MG63 (cell line): Measurements from ENCODE around the gene FAHD1. TPM values are rescaled to one million over a fixed set of nuclear protein-coding genes. Genes with fewer than 3 reads are reported as not detected.

Experiments
- DNase-seq: peaks from one replicate; pipeline ENCODE4 v3.0.0-alpha.2; 2020
- H3K27me3 ChIP-seq: fragments of 250-450 bp; sonication (Bioruptor Pico); 2 replicates; pipeline ENCODE4 v1.5.1; 2020; ENCODE audit warnings: mild to moderate bottlenecking, moderate library complexity
- H3K36me3 ChIP-seq: fragments of 250-450 bp; sonication (Bioruptor Pico); 2 replicates; pipeline ENCODE4 v1.5.1; 2020; ENCODE audit warnings: mild to moderate bottlenecking, moderate library complexity
- H3K4me3 ChIP-seq: fragments of 250-450 bp; sonication (Bioruptor Pico); 2 replicates; pipeline ENCODE4 v1.5.1; 2020; ENCODE audit warnings: mild to moderate bottlenecking, moderate library complexity
- H3K9me3 ChIP-seq: fragments of 250-450 bp; sonication (Bioruptor Pico); 2 replicates; pipeline ENCODE4 v1.5.1; 2020; ENCODE audit warnings: mild to moderate bottlenecking, moderate library complexity
- total RNA-seq: library from RNA; depleted of rRNA; stranded (reverse); fragments of >200 nt; shearing (Covaris generic); gene quantifications from 2 replicates; pipeline ENCODE4 v1.2.3, GENCODE V29; 2014; ENCODE audit warnings: low replicate concordance

Gene FAHD1
- total RNA-seq, 1 experiment from 2014 or later: 35.4 TPM

DNA sequence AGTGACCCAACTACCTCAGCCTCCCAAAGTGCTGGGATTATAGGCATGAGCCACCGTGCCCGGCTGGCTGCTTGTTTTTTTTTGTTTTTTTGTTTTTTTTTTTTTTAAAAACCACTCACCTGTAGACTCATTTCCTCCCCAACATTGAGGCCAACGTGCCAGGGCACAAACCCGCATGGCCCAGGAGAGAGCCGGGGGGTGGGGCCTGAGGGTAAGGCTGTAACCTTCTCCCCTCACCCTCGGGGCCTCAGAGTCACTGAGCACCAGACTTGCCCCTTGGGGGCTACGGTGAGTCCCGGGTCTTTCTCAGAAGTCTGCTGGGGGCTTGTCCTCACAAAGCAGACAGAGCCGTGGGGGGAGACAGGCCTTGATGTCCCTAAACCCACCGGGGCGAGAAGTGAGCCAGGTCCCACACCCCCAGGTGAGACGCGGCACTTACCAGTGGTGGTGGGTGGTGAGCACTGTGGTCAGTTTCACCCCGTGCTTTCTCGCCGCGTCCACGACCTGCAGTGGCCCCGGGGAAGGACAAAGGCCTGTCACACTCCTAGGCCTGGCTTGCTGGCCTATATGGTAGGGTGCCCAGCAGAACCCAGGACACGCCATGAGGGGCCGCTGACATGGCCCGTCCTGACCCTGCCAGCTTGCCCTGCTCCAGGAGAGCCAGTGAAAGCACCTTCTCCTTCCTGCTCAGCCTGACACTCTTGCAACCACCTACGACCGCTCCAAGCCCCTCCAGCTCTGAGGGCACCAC is 5.0 kb upstream of the FAHD1 start:
- H3K27me3 ChIP-seq: no peaks in the 10 kb centered on the region
- no peaks in the 10 kb centered on the region for H3K9me3 ChIP-seq
- DNase-seq: no peak
- peaks cover 10% of the 10 kb centered on the region for H3K36me3 ChIP-seq
- H3K4me3 ChIP-seq: no peak overlapping the region

DNA sequence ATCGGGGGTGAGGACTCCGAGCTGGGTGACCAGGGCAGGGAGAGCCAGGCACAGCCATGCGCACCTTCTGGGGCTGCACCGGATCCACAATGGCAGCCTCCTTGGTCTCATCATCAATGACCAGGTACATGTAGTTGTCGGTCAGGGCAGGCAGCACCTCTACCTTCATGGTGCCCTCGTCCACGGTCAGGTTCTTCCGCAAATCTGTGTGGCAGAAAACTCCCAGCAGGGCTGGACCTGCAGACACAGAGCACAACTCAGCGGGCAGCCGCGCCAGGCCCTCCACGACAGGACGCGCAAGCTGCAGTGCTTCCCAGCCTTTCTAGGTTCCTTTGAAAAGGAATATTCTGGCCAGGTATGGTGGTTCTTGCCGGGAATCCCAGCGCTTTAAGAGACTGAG is 4.2 kb upstream of the FAHD1 start:
- H3K9me3 ChIP-seq: no peaks in the 10 kb centered on the region
- DNase-seq: no peak
- H3K4me3 ChIP-seq: no peak overlapping the region
- H3K36me3 ChIP-seq: peaks cover 6% of the 10 kb centered on the region
- H3K27me3 ChIP-seq: no peaks in the 10 kb centered on the region

DNA sequence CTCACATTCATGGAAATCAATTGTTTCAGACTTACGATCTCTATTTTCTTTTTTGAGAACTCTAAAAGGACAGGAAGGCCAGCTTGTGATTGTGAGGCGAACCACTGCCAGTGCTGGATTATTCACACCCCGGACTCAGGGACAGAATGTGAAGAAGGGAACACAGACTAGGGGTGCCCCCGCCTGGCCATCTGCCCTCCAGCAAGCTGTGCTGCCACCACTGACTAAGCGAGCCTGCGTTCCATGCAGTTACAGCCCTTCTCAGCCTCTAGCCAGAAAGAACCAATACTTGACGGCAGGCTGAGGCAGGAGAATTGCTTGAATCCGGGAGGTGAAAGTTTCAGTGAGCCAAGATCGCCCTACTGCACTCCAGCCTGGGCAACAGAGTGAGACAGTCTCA is 3.2 kb upstream of the FAHD1 start:
- DNase-seq: peak; percentile 36
- H3K4me3 ChIP-seq: no peak overlapping the region
- no peaks in the 10 kb centered on the region for H3K9me3 ChIP-seq
- H3K27me3 ChIP-seq: no peaks in the 10 kb centered on the region
- peaks cover 10% of the 10 kb centered on the region for H3K36me3 ChIP-seq

DNA sequence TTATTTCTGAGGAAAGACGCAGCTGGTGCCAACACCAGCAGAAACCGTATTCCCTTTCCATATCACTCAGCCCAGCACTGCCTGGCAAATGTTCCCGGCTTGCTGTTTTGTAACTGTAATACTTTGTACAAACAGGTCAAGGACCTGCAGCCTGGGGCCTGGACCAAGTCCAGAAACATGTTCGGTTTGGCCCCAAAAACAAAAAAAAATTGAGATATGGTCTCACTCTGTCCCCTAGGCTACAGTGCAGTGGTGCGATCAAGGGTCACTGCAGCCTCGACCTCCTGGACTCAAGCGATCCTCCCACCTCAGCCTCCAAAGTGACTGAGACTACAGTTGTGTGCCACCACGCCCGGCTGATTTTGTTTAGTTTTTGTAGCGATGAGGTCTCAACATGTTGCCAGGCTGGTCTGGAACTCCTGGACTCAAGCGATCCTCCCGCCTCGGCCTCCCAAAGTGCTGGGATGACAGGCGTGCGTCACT is 1.6 kb upstream of the FAHD1 start:
- Histone ChIP-seq H3K4me3 (peak overlapping the region; percentile 43), H3K27me3 (no peaks in the 10 kb centered on the region), H3K9me3 (no peaks in the 10 kb centered on the region), H3K36me3 (peaks cover 23% of the 10 kb centered on the region)
- no peak for DNase-seq

DNA sequence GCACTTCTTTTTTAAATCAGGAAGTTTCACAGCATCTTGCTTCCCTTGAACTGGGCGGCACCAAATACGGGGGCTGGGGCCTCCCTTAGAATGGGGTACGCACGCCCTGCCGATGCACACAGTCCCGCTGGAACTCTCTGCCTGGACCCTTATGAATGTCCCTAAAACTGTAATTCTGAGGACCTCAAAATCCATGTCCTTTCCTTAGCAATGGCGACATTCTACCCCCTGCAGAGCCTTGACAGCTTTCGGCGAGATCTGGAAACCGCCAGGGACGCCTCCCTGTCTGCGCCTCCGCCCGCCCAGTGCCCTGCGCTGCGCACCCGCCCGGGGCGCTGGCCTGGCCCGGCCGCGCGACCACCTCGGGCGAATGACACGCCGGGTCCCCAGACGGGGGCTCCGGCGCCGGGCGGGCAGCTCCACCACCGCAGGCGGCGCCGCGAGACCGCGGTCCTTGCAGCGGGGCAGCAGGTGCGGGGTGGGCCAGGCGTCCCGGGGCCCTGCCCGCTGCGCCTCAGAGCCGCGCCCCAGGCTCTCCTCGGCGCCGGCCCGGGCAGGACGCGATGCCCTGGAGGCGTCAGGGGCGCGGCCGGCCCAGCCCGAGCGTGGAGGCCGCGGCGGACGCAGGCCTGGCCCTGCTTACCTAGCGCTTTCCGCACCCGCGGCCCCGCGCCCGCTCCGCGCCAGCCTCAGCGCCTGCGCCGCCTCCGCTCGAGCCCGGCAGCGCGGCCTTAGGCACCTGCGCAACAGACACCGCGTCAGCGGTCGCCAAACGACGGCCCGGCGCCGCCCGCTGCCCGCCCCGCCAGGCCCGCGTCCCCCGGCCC is 929 bp upstream of the FAHD1 start:
- H3K36me3 ChIP-seq: peaks cover 25% of the 10 kb centered on the region
- H3K27me3 ChIP-seq: no peaks in the 10 kb centered on the region
- DNase-seq: peak; percentile 14
- no peaks in the 10 kb centered on the region for H3K9me3 ChIP-seq
- H3K4me3 ChIP-seq: peak overlapping the region; percentile 43

DNA sequence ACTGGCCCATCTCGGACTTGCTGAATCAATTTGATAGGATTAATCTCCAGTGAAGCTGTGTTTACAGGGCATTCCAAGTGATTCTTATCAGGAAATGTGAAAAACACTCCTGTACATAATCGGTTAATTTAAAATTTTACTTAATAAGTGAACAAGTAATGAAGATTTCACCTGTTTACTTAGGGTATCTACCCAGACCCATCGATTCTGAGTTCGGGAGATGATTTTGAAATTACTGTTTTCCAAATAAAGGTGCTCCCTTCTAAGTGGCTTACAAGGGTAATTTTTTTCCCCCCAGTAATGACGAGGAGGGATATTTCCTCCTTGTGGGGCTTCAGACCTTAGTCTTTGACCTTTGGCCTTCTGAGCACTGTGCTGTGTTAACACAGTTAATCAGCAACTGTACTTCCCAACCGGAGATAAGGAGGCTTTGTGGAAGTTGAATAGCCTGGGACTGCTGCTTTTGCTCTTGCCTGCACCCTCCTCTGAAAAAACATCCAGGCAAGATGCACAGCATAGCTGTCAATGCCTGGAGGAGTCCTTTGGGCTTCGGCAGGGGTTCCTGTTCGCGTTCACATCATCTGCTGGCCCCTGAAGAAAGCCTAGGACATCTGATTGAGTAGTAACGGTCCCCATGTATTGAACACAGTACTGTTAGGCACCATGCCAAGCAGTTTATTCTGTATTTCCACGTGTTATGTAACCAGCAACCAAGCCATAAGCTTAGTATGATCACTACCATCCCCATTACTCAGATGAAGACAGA is 1.8 kb downstream of the FAHD1 start:
- H3K36me3 ChIP-seq: peaks cover 19% of the 10 kb centered on the region
- H3K27me3 ChIP-seq: no peaks in the 10 kb centered on the region
- H3K9me3 ChIP-seq: no peaks in the 10 kb centered on the region
- peak overlapping the region; percentile 80 for H3K4me3 ChIP-seq
- DNase-seq: no peak

DNA sequence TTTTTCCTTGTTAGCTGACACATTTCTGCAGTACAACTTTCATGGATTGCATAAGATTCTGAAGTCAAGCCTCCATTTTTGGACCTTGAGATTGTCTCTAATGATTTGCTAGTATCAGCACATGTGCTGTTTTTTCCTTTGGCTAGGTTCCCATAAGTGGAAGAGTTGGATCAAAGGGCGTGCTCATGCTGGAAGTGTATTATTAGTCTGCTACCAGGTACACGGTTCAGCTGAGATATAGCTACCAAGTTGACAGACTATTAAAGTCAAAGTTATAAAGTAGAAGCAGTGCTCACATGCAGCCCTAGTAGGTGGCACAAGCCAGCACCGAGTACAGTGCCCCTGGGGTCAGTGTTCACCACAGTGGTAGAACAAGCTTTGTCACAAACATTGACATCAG is 3.2 kb downstream of the FAHD1 start:
- peaks cover 19% of the 10 kb centered on the region for H3K36me3 ChIP-seq
- no peak for DNase-seq
- no peak overlapping the region for H3K4me3 ChIP-seq
- no peaks in the 10 kb centered on the region for H3K9me3 ChIP-seq
- H3K27me3 ChIP-seq: no peaks in the 10 kb centered on the region

DNA sequence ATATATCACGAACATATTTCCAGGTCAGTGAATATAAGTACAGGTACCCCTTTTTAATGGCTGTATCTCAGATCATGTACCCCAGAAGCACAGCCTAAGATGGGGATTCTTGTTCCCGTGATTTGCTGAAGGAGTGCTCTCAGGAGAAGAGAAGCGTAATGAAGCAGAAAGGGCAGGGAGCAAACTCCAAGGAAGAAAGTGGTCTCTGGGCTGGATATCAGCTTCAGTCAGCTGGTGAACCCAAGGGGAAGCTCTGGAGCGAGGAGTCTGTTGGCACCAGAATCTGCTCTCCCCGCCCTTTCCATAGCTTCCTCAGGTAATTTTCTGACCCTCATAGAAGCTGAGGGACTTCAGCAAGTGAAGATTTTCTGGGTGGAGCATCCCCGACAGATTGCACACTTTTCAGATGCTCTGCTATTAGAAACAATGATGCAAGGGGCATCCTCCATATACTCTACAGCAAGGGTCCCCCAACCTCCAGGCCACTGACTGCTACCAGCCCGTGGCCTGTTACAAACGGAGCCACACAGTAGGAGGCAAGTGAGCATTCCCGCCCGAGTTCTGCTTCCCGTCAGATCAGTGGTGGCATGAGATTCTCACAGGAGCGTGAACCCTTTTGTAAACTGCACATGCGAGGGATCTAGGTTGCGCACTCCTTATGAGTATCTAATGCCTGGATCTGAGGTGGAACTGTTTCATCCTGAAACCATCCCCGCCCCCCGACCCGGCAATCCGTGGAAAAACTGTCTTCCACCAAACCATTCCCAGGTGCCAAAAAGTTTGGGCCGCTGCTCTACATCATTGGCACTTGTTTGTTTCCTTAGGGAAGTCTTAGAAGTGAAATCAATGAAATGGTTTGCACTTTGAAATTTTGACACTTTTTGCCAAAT is 4.4 kb downstream of the FAHD1 start:
- no peak overlapping the region for H3K4me3 ChIP-seq
- peaks cover 19% of the 10 kb centered on the region for H3K36me3 ChIP-seq
- no peak for DNase-seq
- H3K9me3 ChIP-seq: no peaks in the 10 kb centered on the region
- no peaks in the 10 kb centered on the region for H3K27me3 ChIP-seq

DNA sequence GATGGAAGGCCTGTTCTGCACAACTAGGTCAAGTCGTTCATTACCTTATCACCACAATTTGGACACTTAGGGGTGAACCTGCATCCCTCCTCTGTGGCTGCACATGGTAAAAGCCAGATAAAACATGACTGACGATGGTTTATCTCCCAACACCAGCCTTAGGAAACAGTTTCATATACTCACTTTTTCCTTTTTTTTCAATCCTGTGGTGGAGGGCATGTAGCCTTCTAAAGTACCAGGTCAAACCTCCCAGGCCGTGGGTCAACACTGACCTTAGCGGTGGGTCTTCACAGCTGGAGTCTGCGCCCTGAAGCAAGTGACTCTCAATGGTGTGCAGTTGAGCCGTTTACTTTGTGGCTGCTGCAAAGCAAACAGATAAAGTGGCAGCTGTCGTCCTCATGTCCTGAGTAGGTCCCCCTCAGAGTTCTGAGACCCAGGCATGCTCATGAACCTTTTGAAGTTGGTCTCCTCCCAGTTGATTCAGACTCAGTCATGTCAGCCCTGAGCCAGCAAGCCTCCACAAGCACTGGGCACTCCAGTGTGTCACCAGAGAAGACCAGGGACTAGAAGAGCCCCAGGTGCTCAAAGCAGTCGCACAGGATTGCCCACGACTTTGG is 5.9 kb downstream of the FAHD1 start:
- Histone ChIP-seq H3K4me3 (no peak overlapping the region), H3K36me3 (peaks cover 19% of the 10 kb centered on the region), H3K27me3 (no peaks in the 10 kb centered on the region; the same call in 1 of the 2 replicates), H3K9me3 (no peaks in the 10 kb centered on the region)
- no peak for DNase-seq

DNA sequence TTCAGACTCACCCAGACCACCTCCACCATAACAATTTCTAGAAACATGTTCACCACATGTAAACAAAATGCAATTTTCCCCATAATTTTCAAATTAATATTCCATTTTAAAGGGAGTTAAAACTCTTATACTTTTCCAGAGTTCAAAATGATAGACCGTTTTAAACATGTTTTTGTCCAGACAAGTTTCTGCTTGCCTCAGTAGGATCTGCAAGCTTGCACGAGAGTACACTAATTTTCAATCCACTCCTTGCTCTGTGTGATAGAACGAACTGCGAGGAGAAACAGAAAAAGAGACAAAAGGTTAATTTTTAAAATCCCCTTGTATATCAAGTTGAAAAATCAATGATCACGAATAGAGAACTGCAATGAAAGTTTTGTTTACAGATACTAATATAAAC is 7.1 kb downstream of the FAHD1 start:
- no peaks in the 10 kb centered on the region; the same call in 1 of the 2 replicates for H3K27me3 ChIP-seq
- no peak for DNase-seq
- H3K9me3 ChIP-seq: no peaks in the 10 kb centered on the region
- no peak overlapping the region for H3K4me3 ChIP-seq
- H3K36me3 ChIP-seq: peaks cover 15% of the 10 kb centered on the region

DNA sequence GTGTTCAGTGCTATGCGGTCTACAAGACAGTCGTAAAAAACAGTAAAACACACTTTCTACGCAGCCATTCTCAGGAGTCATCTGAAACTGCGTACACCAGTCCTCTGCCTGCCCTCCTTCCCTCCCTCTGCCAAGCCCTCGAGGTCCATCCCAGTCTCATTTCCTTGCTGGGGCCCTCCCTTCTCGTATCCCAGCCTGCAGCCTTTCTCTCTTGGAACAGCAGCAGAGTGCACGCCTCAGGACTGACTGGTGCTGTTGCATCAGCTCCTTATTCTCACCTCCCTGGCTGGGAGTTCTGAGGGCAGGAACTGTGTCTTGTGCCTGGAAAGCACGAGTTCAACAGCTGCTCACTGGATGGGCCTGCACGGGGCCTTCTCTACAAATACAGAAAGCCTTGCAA is 12.5 kb downstream of the FAHD1 start:
- Histone ChIP-seq H3K27me3 (no peaks in the 10 kb centered on the region; the same call in 1 of the 2 replicates), H3K9me3 (no peaks in the 10 kb centered on the region), H3K4me3 (no peak overlapping the region), H3K36me3 (0 out of 2 replicates have a peak, but pooled peaks cover 2% of the 10 kb centered on the region)
- DNase-seq: no peak

DNA sequence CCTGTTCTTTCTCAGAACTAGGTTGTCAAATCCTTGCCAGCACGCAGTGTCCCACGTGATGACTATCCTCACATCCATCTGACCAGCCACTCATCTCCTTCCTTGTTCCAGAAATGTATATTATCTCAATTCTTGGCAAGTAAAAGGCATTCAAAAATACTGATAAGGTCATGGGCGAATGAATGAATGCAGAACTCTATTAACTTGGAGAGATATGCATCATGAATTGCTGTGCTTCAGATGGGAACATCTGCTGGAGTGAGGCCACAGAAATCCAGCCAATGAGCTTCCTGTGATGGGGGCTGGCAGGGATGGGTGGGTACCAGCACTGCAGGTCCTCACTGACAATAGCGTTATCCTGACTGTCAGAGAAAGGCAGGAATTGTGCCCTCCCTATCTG is 19.0 kb downstream of the FAHD1 start:
- no peaks in the 10 kb centered on the region for H3K36me3 ChIP-seq
- H3K4me3 ChIP-seq: no peak overlapping the region
- no peaks in the 10 kb centered on the region for H3K9me3 ChIP-seq
- no peak for DNase-seq
- no peaks in the 10 kb centered on the region for H3K27me3 ChIP-seq

DNA sequence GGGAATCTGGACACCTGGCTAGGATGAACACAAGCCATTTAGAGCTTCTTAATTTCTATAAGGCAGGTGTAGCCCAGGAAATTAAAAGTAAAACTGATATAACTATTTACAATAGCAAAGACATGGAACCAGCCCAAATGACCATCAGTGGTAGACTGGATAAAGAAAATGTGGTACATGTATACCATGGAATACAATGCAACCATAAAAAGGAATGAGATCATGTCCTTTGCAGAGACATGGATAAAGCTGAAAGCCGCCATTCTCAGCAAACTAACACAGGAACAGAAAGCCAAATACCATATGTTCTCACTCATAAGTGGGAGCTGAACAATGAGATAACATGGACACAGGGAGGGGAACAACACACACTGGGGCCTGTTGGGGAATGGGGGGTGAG is 19.4 kb downstream of the FAHD1 start:
- no peak for DNase-seq
- Histone ChIP-seq H3K9me3 (no peaks in the 10 kb centered on the region), H3K36me3 (no peaks in the 10 kb centered on the region), H3K27me3 (no peaks in the 10 kb centered on the region), H3K4me3 (no peak overlapping the region)

DNA sequence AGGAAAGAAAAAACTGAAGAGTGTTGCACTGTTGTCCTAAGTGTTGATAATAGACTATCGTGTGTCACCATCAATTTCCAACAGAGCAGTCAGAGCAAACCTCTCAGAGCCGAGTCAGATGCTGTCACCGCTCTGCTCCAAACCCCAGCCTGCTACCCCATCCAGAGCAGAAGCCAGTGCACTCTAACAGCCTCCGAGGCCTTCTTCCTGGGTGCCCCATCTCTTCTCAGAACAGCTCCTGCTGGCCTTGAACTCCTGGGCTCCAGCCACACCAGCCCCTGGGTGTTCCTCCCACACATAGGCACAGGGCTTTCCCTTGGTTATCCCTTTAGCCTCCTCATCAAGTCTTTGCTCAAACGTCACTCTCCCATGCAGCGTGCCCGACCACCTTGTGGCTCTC is 24.0 kb downstream of the FAHD1 start:
- Histone ChIP-seq H3K27me3 (no peaks in the 10 kb centered on the region), H3K9me3 (no peaks in the 10 kb centered on the region), H3K4me3 (no peak overlapping the region), H3K36me3 (no peaks in the 10 kb centered on the region)
- DNase-seq: no peak

DNA sequence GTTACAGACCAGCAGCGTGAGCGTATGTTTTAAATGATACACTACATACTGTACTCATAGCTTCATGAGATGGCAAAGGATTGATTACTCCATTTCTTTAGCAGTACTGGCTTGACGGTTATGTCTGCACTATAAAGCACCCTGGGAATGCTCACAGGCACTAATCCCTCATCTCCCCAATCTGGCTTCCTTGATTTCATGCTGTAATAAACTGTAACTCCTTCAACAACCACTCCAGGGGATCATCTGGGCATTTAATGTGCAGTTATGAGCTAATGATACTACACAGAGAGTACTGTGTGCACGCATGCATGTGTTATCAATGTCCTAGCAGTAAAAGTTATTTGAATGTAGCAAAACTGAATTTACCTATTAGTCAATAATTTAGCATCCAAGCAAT is 24.8 kb downstream of the FAHD1 start:
- H3K4me3 ChIP-seq: no peak overlapping the region
- no peaks in the 10 kb centered on the region for H3K27me3 ChIP-seq
- DNase-seq: no peak
- H3K9me3 ChIP-seq: no peaks in the 10 kb centered on the region
- H3K36me3 ChIP-seq: no peaks in the 10 kb centered on the region
